ENCODE measurements around the gene LGALS4. TPM values are rescaled to one million over a fixed set of nuclear protein-coding genes. Genes with fewer than 3 reads are reported as not detected.

The LGALS4 gene
- total and polyA plus RNA-seq, 9 of the 15 experiments (the other 6 are each of a cell fraction or from before 2014, with no cell fraction given): 0.08 to 1.1 (median 0.30) TPM; not detected in 3

DNA sequence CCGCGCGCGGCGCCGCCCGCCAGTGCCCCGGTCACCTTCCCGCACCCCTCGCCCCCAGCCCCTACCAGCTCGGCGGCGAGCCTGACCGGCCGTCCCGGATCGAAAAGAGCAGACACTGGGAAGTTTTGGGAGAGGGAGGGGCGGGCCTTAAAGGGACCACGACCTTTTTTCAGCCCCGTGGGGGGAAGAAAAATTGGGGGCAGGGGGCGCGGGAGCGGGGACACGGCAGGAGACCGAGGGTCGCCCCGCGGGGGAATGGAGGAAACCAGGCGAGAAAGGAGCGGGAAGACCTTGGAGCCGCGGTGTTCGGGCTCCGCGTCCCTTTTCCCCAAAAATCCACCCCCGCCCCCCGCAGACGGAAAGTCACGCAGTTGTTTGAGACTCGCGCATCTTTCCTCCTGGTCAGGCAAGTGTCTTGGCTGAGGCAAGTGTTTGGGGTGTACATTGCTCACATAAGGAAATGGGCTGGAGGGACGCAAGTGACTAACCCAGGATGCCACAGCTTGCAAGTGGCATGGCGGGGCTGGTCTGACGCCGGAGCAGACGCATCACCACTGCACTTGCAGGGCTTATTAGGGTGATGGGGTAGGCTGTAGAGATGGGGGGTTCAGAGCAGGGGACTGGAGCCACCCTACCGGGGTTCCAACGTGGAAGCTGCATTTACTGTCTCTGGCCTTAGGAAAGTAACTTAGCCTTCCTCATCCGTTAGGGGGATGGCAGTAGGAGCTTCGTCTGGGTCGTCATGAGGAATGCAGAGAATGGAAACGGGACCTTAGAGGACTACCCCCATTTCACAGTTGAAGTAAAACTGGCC lies 39.7 kb upstream of the LGALS4 start (continued):
- TF ChIP-seq NONO (IDR thresholded peaks at IDR 0.05; ENCODE audit: low read depth in 2 of 2, low read length in 1 of 2) (no peak), PTTG1 (tag; IDR thresholded peaks at IDR 0.05; ENCODE audit: low read depth) (no peak), HNRNPL (IDR thresholded peaks at IDR 0.05; ENCODE audit: low read depth, low read length) (no peak), MYC (IDR thresholded peaks at IDR 0.05; ENCODE audit: low read depth, low read length) (no peak), MYC (CRISPR knock-in tag; IDR thresholded peaks at IDR 0.05; ENCODE audit: borderline replicate concordance, low read depth) (no peak), SREBF1 (IDR thresholded peaks at IDR 0.05; ENCODE audit: borderline replicate concordance, low read depth, low read length) (0 out of 2 replicates have a peak, but pooled peaks have one; percentile 38), KAT8 (IDR thresholded peaks at IDR 0.05; ENCODE audit: low read depth) (no peak), ZBTB8A (IDR thresholded peaks at IDR 0.05; ENCODE audit: partially characterized antibody) (no peak), RFX1 (IDR thresholded peaks at IDR 0.05) (no peak), ZNF444 (CRISPR knock-in tag; IDR thresholded peaks at IDR 0.05) (no peak), SMARCA5 (IDR thresholded peaks at IDR 0.05) (0 out of 2 replicates have a peak, but pooled peaks have one; percentile 17), EGR1 (conservative IDR thresholded peaks at IDR 0.05) (peak; percentile 69), KDM5B (IDR thresholded peaks at IDR 0.05; ENCODE audit: insufficient replicate concordance, low read depth, low read length) (peak; percentile 9), POLR3G (IDR thresholded peaks at IDR 0.05; ENCODE audit: extremely low read depth, insufficient read length, insufficient replicate concordance) (no peak)
- TF ChIP-seq, protein P1, sequence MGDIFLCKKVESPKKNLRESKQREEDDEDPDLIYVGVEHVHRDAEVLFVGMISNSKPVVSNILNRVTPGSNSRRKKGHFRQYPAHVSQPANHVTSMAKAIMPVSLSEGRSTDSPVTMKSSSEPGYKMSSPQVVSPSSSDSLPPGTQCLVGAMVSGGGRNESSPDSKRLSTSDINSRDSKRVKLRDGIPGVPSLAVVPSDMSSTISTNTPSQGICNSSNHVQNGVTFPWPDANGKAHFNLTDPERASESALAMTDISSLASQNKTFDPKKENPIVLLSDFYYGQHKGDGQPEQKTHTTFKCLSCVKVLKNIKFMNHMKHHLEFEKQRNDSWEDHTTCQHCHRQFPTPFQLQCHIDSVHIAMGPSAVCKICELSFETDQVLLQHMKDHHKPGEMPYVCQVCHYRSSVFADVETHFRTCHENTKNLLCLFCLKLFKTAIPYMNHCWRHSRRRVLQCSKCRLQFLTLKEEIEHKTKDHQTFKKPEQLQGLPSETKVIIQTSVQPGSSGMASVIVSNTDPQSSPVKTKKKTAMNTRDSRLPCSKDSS (IDR thresholded peaks at IDR 0.05; ENCODE audit: low read depth, partially characterized antibody): peak; percentile 15
- TF ChIP-seq, protein P2, sequence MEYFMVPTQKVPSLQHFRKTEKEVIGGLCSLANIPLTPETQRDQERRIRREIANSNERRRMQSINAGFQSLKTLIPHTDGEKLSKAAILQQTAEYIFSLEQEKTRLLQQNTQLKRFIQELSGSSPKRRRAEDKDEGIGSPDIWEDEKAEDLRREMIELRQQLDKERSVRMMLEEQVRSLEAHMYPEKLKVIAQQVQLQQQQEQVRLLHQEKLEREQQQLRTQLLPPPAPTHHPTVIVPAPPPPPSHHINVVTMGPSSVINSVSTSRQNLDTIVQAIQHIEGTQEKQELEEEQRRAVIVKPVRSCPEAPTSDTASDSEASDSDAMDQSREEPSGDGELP (CRISPR knock-in tag; IDR thresholded peaks at IDR 0.05; ENCODE audit: borderline replicate concordance): no peak; the same call in 1 of the 2 replicates
- TF ChIP-seq, protein P3, sequence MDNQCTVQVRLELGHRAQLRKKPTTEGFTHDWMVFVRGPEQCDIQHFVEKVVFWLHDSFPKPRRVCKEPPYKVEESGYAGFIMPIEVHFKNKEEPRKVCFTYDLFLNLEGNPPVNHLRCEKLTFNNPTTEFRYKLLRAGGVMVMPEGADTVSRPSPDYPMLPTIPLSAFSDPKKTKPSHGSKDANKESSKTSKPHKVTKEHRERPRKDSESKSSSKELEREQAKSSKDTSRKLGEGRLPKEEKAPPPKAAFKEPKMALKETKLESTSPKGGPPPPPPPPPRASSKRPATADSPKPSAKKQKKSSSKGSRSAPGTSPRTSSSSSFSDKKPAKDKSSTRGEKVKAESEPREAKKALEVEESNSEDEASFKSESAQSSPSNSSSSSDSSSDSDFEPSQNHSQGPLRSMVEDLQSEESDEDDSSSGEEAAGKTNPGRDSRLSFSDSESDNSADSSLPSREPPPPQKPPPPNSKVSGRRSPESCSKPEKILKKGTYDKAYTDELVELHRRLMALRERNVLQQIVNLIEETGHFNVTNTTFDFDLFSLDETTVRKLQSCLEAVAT (IDR thresholded peaks at IDR 0.05): no peak
- TF ChIP-seq, protein P4, sequence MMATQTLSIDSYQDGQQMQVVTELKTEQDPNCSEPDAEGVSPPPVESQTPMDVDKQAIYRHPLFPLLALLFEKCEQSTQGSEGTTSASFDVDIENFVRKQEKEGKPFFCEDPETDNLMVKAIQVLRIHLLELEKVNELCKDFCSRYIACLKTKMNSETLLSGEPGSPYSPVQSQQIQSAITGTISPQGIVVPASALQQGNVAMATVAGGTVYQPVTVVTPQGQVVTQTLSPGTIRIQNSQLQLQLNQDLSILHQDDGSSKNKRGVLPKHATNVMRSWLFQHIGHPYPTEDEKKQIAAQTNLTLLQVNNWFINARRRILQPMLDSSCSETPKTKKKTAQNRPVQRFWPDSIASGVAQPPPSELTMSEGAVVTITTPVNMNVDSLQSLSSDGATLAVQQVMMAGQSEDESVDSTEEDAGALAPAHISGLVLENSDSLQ (IDR thresholded peaks at IDR 0.05): no peak
- TF ChIP-seq, protein P5, sequence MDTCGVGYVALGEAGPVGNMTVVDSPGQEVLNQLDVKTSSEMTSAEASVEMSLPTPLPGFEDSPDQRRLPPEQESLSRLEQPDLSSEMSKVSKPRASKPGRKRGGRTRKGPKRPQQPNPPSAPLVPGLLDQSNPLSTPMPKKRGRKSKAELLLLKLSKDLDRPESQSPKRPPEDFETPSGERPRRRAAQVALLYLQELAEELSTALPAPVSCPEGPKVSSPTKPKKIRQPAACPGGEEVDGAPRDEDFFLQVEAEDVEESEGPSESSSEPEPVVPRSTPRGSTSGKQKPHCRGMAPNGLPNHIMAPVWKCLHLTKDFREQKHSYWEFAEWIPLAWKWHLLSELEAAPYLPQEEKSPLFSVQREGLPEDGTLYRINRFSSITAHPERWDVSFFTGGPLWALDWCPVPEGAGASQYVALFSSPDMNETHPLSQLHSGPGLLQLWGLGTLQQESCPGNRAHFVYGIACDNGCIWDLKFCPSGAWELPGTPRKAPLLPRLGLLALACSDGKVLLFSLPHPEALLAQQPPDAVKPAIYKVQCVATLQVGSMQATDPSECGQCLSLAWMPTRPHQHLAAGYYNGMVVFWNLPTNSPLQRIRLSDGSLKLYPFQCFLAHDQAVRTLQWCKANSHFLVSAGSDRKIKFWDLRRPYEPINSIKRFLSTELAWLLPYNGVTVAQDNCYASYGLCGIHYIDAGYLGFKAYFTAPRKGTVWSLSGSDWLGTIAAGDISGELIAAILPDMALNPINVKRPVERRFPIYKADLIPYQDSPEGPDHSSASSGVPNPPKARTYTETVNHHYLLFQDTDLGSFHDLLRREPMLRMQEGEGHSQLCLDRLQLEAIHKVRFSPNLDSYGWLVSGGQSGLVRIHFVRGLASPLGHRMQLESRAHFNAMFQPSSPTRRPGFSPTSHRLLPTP (IDR thresholded peaks at IDR 0.05; ENCODE audit: borderline replicate concordance, extremely low read depth, insufficient read length): no peak
